CD4-positive, alpha-beta T cell treated with Interleukin-6 at 100 ng/mL for 8 hours (primary cell): ENCODE data around the gene SH2D4B.

ENCODE experiments used
- DNase-seq: peaks from one replicate; pipeline ENCODE4 v3.0.0-alpha.2; 2020; ENCODE audit warnings: mixed read lengths, low spot score

Gene SH2D4B

GRCh38 chr10:80504158-80504811, 33.4 kb upstream of the SH2D4B start:
- DNase-seq, result no peak

- no peak for DNase-seq
Observed at GRCh38 chr10:80504897-80505465, 32.7 kb upstream of the SH2D4B start.

- DNase-seq, result no peak
Observed at GRCh38 chr10:80506189-80506575, 31.5 kb upstream of the SH2D4B start.

- DNase-seq, result no peak
Observed at GRCh38 chr10:80506836-80507487, 30.7 kb upstream of the SH2D4B start.

- DNase-seq, result no peak
Observed at GRCh38 chr10:80509108-80509402, 28.6 kb upstream of the SH2D4B start.

- DNase-seq, result no peak
Observed at GRCh38 chr10:80509403-80510161, 28.1 kb upstream of the SH2D4B start.

GRCh38 chr10:80512031-80512526, 25.6 kb upstream of the SH2D4B start:
- DNase-seq, result no peak

- no peak for DNase-seq
Observed at GRCh38 chr10:80513106-80513505, 24.6 kb upstream of the SH2D4B start.

- DNase-seq, result no peak
Observed at GRCh38 chr10:80515511-80515910, 22.2 kb upstream of the SH2D4B start.

GRCh38 chr10:80515941-80516340, 21.8 kb upstream of the SH2D4B start:
- DNase-seq, result no peak

GRCh38 chr10:80516506-80517075, 21.1 kb upstream of the SH2D4B start:
- no peak for DNase-seq

- DNase-seq, result no peak
Observed at GRCh38 chr10:80517416-80518142, 20.1 kb upstream of the SH2D4B start.

- DNase-seq, result no peak
Observed at GRCh38 chr10:80518143-80518806, 19.4 kb upstream of the SH2D4B start.

GRCh38 chr10:80518807-80519360, 18.8 kb upstream of the SH2D4B start:
- no peak for DNase-seq

GRCh38 chr10:80519936-80520650, 17.6 kb upstream of the SH2D4B start:
- DNase-seq, result no peak

- no peak for DNase-seq
Observed at GRCh38 chr10:80520661-80521470, 16.8 kb upstream of the SH2D4B start.

- DNase-seq, result no peak
Observed at GRCh38 chr10:80522756-80523363, 14.8 kb upstream of the SH2D4B start.

GRCh38 chr10:80523773-80524172, 13.9 kb upstream of the SH2D4B start:
- no peak for DNase-seq
